Hematopoietic multipotent progenitor cell treated with erythropoietin and hydrocortisone succinate and interleukin-3 and kit ligand, for 15 days (in vitro differentiated cells): ENCODE measurements around the gene WNT6.
"Not testable (repeated sequence)": the region's sequence is repeated elsewhere in the genome, so short reads cannot be mapped to it uniquely, and the experiment has no call there.

Experiments used
- DNase-seq: peaks from one replicate; pipeline ENCODE4 v3.0.0-alpha.2; 2015; ENCODE audit warnings: low spot score

WNT6 gene

GRCh38 chr2:218830526-218831306 is 28.9 kb upstream of the WNT6 start:
- no peak for DNase-seq

- no peak for DNase-seq
These were observed 28.1 kb upstream of the WNT6 start, which contains the start of gene PRKAG3 for GRCh38 chr2:218831378-218831990. Gene PRKAG3, minus strand, starts transcription at chr2:218831803.

- DNase-seq = no peak
These were observed 27.5 kb upstream of the WNT6 start for GRCh38 chr2:218832081-218832480.

GRCh38 chr2:218832520-218832919 is 27.1 kb upstream of the WNT6 start:
- DNase-seq = no peak

GRCh38 chr2:218833023-218833609 is 26.5 kb upstream of the WNT6 start:
- DNase-seq = no peak

GRCh38 chr2:218834685-218835084 is 24.9 kb upstream of the WNT6 start:
- DNase-seq = no peak

- DNase-seq = no peak
These were observed 22.1 kb upstream of the WNT6 start for GRCh38 chr2:218837495-218837894.

GRCh38 chr2:218839430-218839829 is 20.2 kb upstream of the WNT6 start:
- DNase-seq = no peak

GRCh38 chr2:218839888-218840287 is 19.7 kb upstream of the WNT6 start:
- DNase-seq = no peak

GRCh38 chr2:218844334-218844733 is 15.3 kb upstream of the WNT6 start:
- not testable (repeated sequence) for DNase-seq

GRCh38 chr2:218846963-218847362 is 12.6 kb upstream of the WNT6 start:
- not testable (repeated sequence) for DNase-seq

GRCh38 chr2:218849721-218850120 is 9.9 kb upstream of the WNT6 start:
- DNase-seq = no peak

- DNase-seq = no peak
These were observed 8.8 kb upstream of the WNT6 start for GRCh38 chr2:218850796-218851195.

- DNase-seq = no peak
These were observed 8.3 kb upstream of the WNT6 start for GRCh38 chr2:218851286-218851685.

- peak; percentile 48 for DNase-seq
These were observed 6.5 kb upstream of the WNT6 start for GRCh38 chr2:218852911-218853667.

GRCh38 chr2:218853766-218854165 is 5.8 kb upstream of the WNT6 start:
- DNase-seq = no peak

- no peak for DNase-seq
These were observed 4.7 kb upstream of the WNT6 start for GRCh38 chr2:218854860-218855259.

GRCh38 chr2:218855305-218856166 is 4.1 kb upstream of the WNT6 start:
- DNase-seq = no peak

GRCh38 chr2:218856167-218856895 is 3.3 kb upstream of the WNT6 start:
- no peak for DNase-seq

GRCh38 chr2:218856896-218857243 is 2.7 kb upstream of the WNT6 start:
- DNase-seq = no peak
